HG03280 (cell line): ENCODE results near the gene RHCE.
"Not testable (repeated sequence)": the region's sequence is repeated elsewhere in the genome, so short reads cannot be mapped to it uniquely, and the experiment has no call there.

Experiments
- ATAC-seq: cut with Tn5 transposase; IDR thresholded peaks from one replicate; pipeline ENCODE4 v1.9.1; 2021; ENCODE audit warnings: mild to moderate bottlenecking, moderate library complexity; ENCODE audit not compliant: unreplicated experiment

Gene RHCE

DNA sequence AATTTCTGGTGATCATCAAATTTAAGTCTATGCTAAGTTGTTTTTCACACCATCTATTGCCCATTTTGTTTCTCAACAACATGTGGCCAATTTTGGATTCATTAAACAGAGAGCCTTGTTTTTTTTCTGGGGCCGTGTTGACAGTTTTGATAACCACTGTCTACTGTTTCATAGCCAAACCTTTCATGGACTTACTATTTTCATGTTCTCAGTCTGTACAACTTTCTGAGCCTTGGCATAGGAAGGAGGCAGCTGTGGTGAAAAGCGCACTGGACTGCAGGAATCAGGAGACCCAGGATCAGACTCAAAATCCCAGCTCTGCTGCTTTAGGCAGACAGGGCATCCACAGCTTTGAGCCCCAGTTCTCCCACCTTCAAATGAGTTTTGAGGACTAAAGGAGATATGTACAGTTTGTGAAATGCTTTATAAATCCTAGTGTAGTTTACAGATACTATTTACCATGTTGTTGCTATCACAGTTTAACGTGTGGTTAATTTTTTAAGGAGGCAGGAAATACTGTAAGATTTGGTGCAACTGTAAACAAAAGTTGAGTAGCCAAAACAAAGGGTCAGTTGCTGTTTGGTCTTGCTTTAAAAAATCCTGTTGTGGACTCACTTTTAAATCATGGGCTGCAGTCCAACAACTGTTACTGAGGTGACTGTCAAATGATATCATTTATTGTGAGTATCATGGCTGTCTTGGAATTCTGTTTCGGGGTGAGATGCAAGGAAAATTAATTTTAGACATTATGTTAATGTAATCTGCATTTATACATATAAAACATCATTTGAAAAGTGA, 13.0 kb upstream of the RHCE start:
- ATAC-seq: no peak

GRCh38 chr1:25432749-25433388, 12.2 kb upstream of the RHCE start:
- no peak for ATAC-seq

GRCh38 chr1:25431955-25432719, 11.5 kb upstream of the RHCE start:
- ATAC-seq: no peak

GRCh38 chr1:25430967-25431881, 10.6 kb upstream of the RHCE start:
- ATAC-seq: peak; percentile 25

DNA sequence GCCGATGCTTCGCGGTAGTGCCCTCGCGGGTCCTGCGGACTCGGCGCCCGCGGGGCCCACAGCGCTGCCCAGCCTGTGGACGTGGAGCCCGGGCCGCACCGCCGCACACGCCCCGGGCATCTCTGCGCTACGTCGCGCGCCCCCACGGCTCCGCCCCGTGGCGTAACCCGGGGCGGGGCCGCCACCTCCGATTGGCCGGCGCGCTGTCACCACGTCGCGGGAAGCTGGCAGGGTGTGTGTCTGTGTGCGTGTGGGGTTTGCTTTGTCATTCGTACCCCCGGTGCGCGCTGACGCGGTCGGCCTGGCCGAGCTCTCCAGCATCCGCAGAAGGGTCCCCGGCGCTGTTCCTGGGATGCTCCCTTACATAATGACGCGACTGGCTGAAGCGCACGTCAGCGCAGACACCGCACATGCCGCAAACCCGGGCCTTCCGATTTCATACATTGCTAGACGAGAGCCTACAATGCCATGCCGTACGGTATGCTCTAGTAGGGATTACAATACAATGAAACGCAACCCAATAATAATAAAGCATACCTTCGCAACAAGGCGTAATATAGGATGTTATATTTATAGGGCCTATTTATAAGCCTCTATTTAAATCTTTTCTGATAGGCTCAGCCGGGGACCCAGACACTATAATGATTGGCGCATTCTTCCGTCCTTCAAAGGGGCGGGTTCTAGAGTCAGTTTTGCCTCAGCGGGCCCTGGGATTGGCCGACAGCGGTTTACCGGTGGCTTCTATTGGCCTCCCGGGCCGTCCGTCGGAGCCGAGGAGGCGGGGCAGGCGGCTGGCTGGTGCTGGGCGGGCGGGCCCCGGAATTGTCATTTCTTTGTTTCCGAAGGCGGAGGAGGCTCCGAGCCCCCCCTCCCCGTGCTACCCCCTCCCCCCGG, 9.7 kb upstream of the RHCE start, which contains the start of gene MACO1:
TSS of gene MACO1 (plus strand) at position 825 of the 894 bp plus-strand sequence. CDS start 202 bp downstream, outside the sequence.
- peak; percentile 88 for ATAC-seq

- ATAC-seq: no peak
These were observed 8.0 kb upstream of the RHCE start for GRCh38 chr1:25428475-25429166.

GRCh38 chr1:25427696-25428095, 7.1 kb upstream of the RHCE start:
- no peak for ATAC-seq

DNA sequence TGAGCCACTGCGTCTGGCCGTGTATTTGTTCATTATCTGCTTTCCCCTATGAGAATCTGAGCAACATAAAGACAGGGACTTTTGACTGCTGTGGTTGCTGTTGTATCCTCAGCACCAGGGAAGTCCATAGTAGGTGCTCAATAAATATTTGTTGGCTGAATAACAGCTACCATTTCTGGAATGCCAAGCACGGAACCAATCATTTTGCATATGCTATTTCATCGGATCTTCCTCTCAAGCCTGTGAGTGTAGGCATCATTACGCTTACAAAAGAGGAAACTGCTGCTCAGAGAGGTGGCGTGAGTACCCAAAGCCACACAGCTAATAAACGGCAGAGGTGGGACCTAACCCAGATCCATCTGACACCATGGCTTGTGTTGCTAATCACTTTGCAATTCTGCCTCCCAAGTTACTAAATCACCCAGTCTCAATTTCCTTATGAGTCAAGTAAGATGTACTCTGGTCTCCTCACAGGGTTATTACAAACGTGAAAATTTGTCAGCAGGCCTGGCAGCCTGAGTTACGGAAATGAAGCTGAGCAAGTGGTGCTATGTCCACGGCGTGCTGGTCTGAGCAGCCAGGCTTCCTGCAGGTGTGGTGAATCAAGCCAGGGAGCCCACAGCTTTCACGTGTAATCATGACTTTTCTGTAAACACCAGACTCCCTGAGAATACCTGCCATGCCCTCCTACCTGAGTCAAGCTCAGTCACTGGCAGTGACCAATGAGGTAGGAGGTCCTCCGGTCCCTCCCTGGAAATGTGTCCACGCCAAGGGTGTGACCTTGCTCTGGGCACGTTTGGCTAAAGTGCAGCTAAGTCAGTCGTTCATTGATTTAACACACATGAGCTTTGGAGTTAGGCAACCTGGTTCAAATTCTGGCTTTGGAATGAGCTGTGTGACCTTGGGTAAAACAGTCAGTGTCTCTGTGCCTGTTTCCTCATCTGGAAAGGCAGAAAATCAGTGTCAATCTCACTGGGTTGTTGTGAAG, 4.8 kb upstream of the RHCE start:
- ATAC-seq: no peak

DNA sequence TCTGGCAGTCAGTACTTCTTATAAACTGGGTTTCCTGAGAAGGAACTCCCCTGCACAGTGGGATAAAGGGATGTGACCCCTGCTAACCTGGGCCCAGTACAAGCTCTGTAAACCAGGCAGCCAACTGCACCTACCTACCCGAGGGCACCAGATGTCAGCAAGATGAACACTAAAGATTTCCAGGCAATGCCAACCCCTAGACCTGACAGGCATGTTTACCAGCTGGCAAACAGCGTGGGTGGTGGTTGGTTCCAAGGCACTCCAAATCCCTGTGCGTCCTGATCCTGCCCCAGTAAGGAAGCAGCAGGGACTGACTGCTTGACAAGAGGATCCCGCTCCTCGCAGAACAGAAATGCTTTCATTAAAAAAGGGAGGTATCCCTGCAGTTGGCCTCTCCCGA, 2.6 kb upstream of the RHCE start:
- not testable (repeated sequence) for ATAC-seq

- not testable (repeated sequence) for ATAC-seq
These were observed 1.3 kb downstream of the RHCE start for GRCh38 chr1:25419339-25419738.

- ATAC-seq: not testable (repeated sequence)
These were observed 3.3 kb downstream of the RHCE start for GRCh38 chr1:25417280-25417679.

GRCh38 chr1:25414578-25414977, 6.0 kb downstream of the RHCE start:
- ATAC-seq: not testable (repeated sequence)

- ATAC-seq: not testable (repeated sequence)
These were observed 6.5 kb downstream of the RHCE start for GRCh38 chr1:25414157-25414556.

DNA sequence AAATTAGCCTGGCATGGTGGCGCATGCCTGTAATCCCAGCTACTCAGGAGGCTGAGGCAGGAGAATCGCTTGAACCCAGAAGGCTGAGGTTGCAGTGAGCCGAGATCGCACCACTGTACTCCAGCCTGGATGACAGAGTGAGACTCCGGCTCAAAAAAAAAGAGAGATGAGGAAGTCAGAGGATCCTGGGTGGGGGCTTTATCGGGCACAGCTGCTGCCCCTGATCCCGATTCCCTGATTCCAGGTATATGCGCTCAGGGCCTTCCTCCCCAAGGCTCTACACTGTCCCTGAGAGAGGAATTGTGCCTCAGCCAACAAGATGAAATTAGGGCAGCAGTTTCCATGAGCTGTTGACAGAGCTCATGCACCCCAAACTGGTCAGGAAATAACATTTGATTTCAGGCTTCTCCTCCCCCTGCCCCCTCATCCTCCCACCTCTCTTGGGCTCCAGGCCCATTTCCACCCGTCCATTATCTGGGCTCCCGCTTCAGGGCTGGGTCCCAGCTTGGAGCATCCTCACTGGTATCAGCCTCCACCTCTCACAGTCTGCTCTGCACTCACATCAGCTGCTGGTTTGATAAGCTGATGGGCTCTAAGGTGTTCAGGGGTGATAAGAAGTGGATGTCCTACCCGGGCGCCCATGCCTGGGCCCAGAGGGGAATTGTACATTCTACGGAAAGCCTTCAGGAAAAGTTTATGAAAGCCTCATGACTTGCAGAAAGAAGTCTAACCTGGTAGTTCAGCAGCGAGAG, 7.6 kb downstream of the RHCE start:
- not testable (repeated sequence) for ATAC-seq

- not testable (repeated sequence) for ATAC-seq
These were observed 10.8 kb downstream of the RHCE start for GRCh38 chr1:25409641-25410427.

DNA sequence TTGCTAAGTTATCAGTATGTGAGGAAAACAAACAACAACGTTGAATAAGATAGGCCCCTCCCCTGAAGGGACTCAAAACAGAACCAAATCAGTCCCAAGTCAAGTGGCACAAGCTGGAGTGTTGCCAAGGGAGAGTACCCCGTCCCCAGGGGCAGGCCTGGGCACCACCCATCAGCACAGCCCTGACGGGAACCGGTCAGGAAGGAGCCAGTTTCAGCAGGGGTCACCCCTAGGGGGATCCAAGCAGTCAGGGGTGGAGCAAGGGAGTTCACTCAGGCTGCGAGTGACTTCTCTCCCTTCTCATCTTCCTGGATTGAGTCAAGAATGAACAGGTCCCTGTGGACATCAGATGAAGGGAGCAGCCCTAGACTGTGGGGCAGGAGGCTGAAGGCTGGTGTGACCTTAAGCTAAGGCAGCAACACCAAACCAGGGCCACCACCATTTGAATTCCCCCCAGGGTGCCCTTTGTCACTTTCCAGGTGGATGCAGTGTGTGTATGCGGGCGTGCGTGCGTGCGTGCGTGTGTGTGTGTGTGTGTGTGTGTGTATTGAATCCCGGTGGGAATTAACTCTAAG, 14.8 kb downstream of the RHCE start:
- not testable (repeated sequence) for ATAC-seq
